HEK293 (cell line): ENCODE data around the gene CPNE2.

Experiments
- CTCF ChIA-PET: fragments of 350-600 bp; formaldehyde crosslinking; extraction: SDS; loops from one replicate; lab custom pipeline; 2021; ENCODE audit warnings: antibody characterized with exemption; lab: Yijun Ruan, JAX
- POLR2A ChIA-PET: fragments of 300-600 bp; formaldehyde crosslinking; extraction: SDS; loops from one replicate; lab custom pipeline; 2020; ENCODE audit warnings: antibody characterized with exemption, inconsistent platforms; lab: Yijun Ruan, JAX
- H3K27ac ChIP-seq: fragments of 200-500 bp; sonication (Bioruptor generic); 2 replicates; pipeline ENCODE4 v1.5.1; 2014; ENCODE audit warnings: low read depth, low read length, control low read depth, inconsistent platforms; ENCODE audit errors: extremely low read depth
- H3K36me3 ChIP-seq, 2 experiments: fragments of 200-500 bp in 1 of 2; sonication (Bioruptor generic) in 1 of 2; 1 replicate in 1 of 2; 2 replicates in 1 of 2; pipeline ENCODE4 v1.5.1; 2014 to 2017; ENCODE audit warnings: inconsistent platforms in 2 of 2, low read length in 2 of 2; ENCODE audit not compliant: control insufficient read depth in 2 of 2, insufficient read depth in 1 of 2
- H3K4me1 ChIP-seq: fragments of 200-500 bp; sonication (Bioruptor generic); 2 replicates; pipeline ENCODE4 v1.5.1; 2014; ENCODE audit warnings: mild to moderate bottlenecking, low read length, inconsistent platforms; ENCODE audit not compliant: control insufficient read depth, insufficient read depth
- H3K4me3 ChIP-seq: 2 replicates; pipeline ENCODE4 v1.5.1; 2011; ENCODE audit warnings: low read depth, mild to moderate bottlenecking, control low read depth, low read length, moderate library complexity
- H3K9me3 ChIP-seq: fragments of 200-500 bp; sonication (Bioruptor generic); 2 replicates; pipeline ENCODE4 v1.5.1; 2014; ENCODE audit warnings: low read depth, low read length, inconsistent platforms; ENCODE audit not compliant: control insufficient read depth, insufficient read depth
- EGR2 ChIP-seq: fragments of 450-650 bp; formaldehyde crosslinking; IDR thresholded peaks from 2 replicates; pipeline ENCODE4 v1.5.1; 2016; ENCODE audit warnings: low read depth, missing biosample characterization, missing genetic modification characterization
- GFI1B ChIP-seq: fragments of 450-650 bp; formaldehyde crosslinking; IDR thresholded peaks from 2 replicates; pipeline ENCODE4 v1.5.1; 2016; ENCODE audit warnings: missing biosample characterization, missing genetic modification characterization
- KLF7 ChIP-seq: fragments of 450-650 bp; formaldehyde crosslinking; IDR thresholded peaks from 2 replicates; pipeline ENCODE4 v1.5.1; 2016; ENCODE audit warnings: missing biosample characterization, missing genetic modification characterization, borderline replicate concordance
- OSR2 ChIP-seq: fragments of 450-650 bp; formaldehyde crosslinking; IDR thresholded peaks from 2 replicates; pipeline ENCODE4 v1.5.1; 2016; ENCODE audit warnings: missing biosample characterization, missing genetic modification characterization
- ZBTB21 ChIP-seq: fragments of 450-650 bp; formaldehyde crosslinking; IDR thresholded peaks from 2 replicates; pipeline ENCODE4 v1.5.1; 2017; ENCODE audit warnings: missing biosample characterization, missing genetic modification characterization
- ZNF202 ChIP-seq: fragments of 450-650 bp; formaldehyde crosslinking; IDR thresholded peaks from 2 replicates; pipeline ENCODE4 v1.5.1; 2016; ENCODE audit warnings: missing biosample characterization, missing genetic modification characterization, borderline replicate concordance
- ZNF214 ChIP-seq: fragments of 450-650 bp; formaldehyde crosslinking; IDR thresholded peaks from 2 replicates; pipeline ENCODE4 v1.5.1; 2017; ENCODE audit warnings: missing biosample characterization, mild to moderate bottlenecking, missing genetic modification characterization, borderline replicate concordance
- ZNF221 ChIP-seq: fragments of 450-650 bp; formaldehyde crosslinking; IDR thresholded peaks from 2 replicates; pipeline ENCODE4 v1.5.1; 2017; ENCODE audit warnings: missing biosample characterization, missing genetic modification characterization, borderline replicate concordance
- ZNF324 ChIP-seq: fragments of 450-650 bp; formaldehyde crosslinking; IDR thresholded peaks from 2 replicates; pipeline ENCODE4 v1.5.1; 2016; ENCODE audit warnings: missing biosample characterization, missing genetic modification characterization
- ZNF335 ChIP-seq: fragments of 450-650 bp; formaldehyde crosslinking; conservative IDR thresholded peaks from 2 replicates; pipeline ENCODE4 v1.5.1; 2016; ENCODE audit warnings: missing biosample characterization, missing genetic modification characterization
- ZNF423 ChIP-seq: fragments of 450-650 bp; formaldehyde crosslinking; IDR thresholded peaks from 2 replicates; pipeline ENCODE4 v1.5.1; 2016; ENCODE audit warnings: missing biosample characterization, missing genetic modification characterization
- ZNF548 ChIP-seq: fragments of 450-650 bp; formaldehyde crosslinking; IDR thresholded peaks from 2 replicates; pipeline ENCODE4 v1.5.1; 2016; ENCODE audit warnings: missing biosample characterization, missing genetic modification characterization
- ZNF623 ChIP-seq: fragments of 450-650 bp; formaldehyde crosslinking; IDR thresholded peaks from 2 replicates; pipeline ENCODE4 v1.5.1; 2016; ENCODE audit warnings: missing biosample characterization, missing genetic modification characterization
- ZNF664 ChIP-seq: fragments of 450-650 bp; formaldehyde crosslinking; IDR thresholded peaks from 2 replicates; pipeline ENCODE4 v1.5.1; 2016; ENCODE audit warnings: missing biosample characterization, missing genetic modification characterization
- ZNF768 ChIP-seq: fragments of 450-650 bp; formaldehyde crosslinking; IDR thresholded peaks from 2 replicates; pipeline ENCODE4 v1.5.1; 2018; ENCODE audit warnings: missing biosample characterization, mild to moderate bottlenecking, missing genetic modification characterization
- ZNF785 ChIP-seq: fragments of 450-650 bp; formaldehyde crosslinking; IDR thresholded peaks from 2 replicates; pipeline ENCODE4 v1.5.1; 2016; ENCODE audit warnings: missing biosample characterization, missing genetic modification characterization
- ZNF837 ChIP-seq: fragments of 450-650 bp; formaldehyde crosslinking; IDR thresholded peaks from 2 replicates; pipeline ENCODE4 v1.5.1; 2016; ENCODE audit warnings: missing biosample characterization, missing genetic modification characterization
- TF ChIP-seq, protein P1 (sequence below): fragments of 450-650 bp; formaldehyde crosslinking; IDR thresholded peaks from 2 replicates; pipeline ENCODE4; 2016; ENCODE audit warnings: missing biosample characterization, missing genetic modification characterization
- TF ChIP-seq, protein P2 (sequence below): fragments of 450-650 bp; formaldehyde crosslinking; IDR thresholded peaks from 2 replicates; pipeline ENCODE4 v1.5.1; 2017; ENCODE audit warnings: missing biosample characterization, missing genetic modification characterization
- TF ChIP-seq, protein P3 (sequence below): fragments of 450-650 bp; formaldehyde crosslinking; IDR thresholded peaks from 2 replicates; pipeline ENCODE4 v1.5.1; 2017; ENCODE audit warnings: missing biosample characterization, missing genetic modification characterization

The CPNE2 gene

DNA sequence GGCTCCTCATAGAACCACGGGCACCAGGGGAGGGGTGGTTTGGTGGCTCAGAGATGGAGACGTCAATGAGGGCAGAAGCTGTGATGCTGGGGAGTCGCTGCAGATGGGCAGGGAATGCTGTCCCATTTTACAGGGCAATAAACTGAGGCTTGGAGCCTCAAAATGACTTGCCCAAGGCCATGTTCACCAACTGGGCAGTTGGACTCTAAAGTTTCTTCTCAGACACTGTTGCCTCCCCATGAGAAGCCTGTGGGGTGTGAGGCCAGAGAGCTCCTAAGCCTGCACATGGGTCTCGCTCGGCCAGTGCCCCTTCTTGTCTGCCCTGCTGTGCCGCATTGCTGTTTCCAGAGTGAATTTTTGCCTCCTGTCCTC, 38.6 kb downstream of the CPNE2 start:
- no peaks in the 10 kb centered on the region for H3K4me1 ChIP-seq
- 0 out of 2 replicates have a peak, but pooled peaks have one; percentile 19 for TF ChIP-seq ZNF623 (tag by site-specific recombination)
- no peak for TF ChIP-seq ZNF423 (tag by site-specific recombination)
- TF ChIP-seq, protein P1, sequence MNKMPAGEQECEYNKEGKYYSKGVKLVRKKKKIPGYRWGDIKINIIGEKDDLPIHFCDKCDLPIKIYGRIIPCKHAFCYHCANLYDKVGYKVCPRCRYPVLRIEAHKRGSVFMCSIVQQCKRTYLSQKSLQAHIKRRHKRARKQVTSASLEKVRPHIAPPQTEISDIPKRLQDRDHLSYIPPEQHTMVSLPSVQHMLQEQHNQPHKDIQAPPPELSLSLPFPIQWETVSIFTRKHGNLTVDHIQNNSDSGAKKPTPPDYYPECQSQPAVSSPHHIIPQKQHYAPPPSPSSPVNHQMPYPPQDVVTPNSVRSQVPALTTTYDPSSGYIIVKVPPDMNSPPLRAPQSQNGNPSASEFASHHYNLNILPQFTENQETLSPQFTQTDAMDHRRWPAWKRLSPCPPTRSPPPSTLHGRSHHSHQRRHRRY = no peak
- POLR2A ChIA-PET = no interaction called here
- no peaks in the 10 kb centered on the region for H3K36me3 ChIP-seq
- H3K4me3 ChIP-seq = no peak overlapping the region
- no peak overlapping the region for H3K27ac ChIP-seq
- CTCF ChIA-PET = no interaction called here
- H3K9me3 ChIP-seq = no peaks in the 10 kb centered on the region

DNA sequence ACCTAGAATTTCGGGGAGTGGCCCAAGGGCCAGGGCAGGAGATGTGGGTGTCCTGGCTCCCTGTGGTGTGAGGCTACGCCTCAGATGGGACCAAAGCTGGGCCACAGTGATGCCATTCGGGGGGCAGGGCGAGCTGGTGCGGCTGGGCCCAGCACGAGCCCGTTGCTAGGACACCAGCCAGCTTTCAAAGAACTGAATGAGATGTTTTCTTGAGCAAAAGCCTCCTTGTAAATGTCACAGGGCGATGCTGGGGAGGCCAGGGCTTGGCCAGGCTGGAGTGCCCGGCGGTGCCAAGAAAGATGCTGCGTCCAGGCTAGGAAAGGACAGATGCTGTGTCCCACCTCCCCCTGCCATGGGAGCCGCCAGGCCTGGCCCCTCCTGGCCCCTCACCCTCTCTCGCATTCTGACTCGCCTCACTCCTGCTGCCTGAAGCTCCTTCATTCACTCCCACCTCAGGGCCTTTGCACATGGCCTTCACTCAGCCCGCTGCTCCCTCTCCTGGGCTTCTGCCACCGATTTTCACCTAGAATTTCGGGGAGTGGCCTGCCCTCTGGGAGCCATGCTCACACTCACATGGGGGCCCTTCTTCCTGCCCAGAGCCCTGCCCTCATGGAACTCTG, 39.1 kb downstream of the CPNE2 start:
- Histone ChIP-seq H3K27ac (no peak overlapping the region), H3K4me3 (no peak overlapping the region), H3K4me1 (no peaks in the 10 kb centered on the region), H3K9me3 (no peaks in the 10 kb centered on the region), H3K36me3 (no peaks in the 10 kb centered on the region)
- no peak for TF ChIP-seq ZNF214 (tag by site-specific recombination)
- TF ChIP-seq ZNF623 (tag by site-specific recombination) = peak; percentile 94
- CTCF ChIA-PET = no interaction called here
- POLR2A ChIA-PET = no interaction called here

DNA sequence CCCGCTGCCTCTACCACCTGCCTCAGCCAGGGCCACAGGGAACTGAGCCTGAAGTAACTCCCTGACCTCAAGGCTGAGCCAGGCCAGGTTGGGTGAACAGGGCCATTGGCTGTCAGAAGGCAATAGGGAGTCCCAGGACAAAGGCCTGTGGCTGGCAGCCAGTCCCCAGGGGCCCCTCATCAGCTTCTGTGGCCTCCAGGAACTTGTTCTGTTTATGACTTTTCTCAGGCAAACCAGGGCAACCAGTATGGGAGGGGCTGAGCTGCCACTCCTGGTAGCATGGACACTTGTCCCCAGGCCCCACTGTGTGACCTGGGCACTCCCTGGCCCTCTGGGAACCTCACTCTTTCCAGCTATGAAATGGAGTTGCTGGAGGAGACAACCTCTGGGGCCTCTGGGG, 40.1 kb downstream of the CPNE2 start:
- no peaks in the 10 kb centered on the region for H3K36me3 ChIP-seq
- H3K4me3 ChIP-seq = no peak overlapping the region
- no peak overlapping the region for H3K27ac ChIP-seq
- ChIA-PET CTCF (interaction anchor here (0.6 kb wide), 2 partner anchors 13 to 290 kb away, joined by 4 to 7 read pairs; no protein-coding TSS in a partner anchor), POLR2A (no interaction called here)
- no peak for TF ChIP-seq ZNF324 (tag by site-specific recombination)
- 0 out of 2 replicates have a peak, but pooled peaks have one; percentile 14 for TF ChIP-seq OSR2 (tag by site-specific recombination)
- H3K4me1 ChIP-seq = no peaks in the 10 kb centered on the region
- H3K9me3 ChIP-seq = no peaks in the 10 kb centered on the region

DNA sequence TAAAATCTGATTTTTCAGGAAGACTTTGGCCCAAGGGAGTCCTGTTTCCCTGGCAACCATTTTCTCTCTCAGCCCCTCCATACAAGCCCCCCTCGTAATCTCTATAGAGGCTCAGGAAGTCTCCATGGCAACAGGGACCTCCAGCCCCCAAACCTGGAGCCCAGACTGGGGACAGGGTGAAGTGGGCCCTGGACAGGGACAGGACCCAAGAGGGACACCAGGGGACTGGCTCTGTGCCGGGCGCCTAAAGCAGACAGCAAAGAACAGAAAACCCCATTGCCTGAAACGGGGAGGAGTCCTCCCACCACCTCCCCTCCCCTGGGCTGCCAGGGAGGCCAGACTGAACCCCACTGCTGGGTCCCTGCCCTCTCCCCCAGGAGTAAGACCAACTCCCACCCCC, 40.6 kb downstream of the CPNE2 start:
- ChIA-PET POLR2A (no interaction called here), CTCF (no interaction called here)
- Histone ChIP-seq H3K27ac (no peak overlapping the region), H3K36me3 (no peaks in the 10 kb centered on the region), H3K4me1 (no peaks in the 10 kb centered on the region), H3K9me3 (no peaks in the 10 kb centered on the region), H3K4me3 (no peak overlapping the region)
- TF ChIP-seq, protein P2, sequence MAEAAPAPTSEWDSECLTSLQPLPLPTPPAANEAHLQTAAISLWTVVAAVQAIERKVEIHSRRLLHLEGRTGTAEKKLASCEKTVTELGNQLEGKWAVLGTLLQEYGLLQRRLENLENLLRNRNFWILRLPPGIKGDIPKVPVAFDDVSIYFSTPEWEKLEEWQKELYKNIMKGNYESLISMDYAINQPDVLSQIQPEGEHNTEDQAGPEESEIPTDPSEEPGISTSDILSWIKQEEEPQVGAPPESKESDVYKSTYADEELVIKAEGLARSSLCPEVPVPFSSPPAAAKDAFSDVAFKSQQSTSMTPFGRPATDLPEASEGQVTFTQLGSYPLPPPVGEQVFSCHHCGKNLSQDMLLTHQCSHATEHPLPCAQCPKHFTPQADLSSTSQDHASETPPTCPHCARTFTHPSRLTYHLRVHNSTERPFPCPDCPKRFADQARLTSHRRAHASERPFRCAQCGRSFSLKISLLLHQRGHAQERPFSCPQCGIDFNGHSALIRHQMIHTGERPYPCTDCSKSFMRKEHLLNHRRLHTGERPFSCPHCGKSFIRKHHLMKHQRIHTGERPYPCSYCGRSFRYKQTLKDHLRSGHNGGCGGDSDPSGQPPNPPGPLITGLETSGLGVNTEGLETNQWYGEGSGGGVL = no peak
- TF ChIP-seq EGR2 (tag by site-specific recombination) (no peak), ZNF837 (tag by site-specific recombination) (no peak), ZNF221 (no peak), ZNF548 (no peak), GFI1B (no peak), KLF7 (tag by site-specific recombination) (no peak), ZNF664 (no peak), ZBTB21 (tag by site-specific recombination) (no peak), ZNF785 (tag by site-specific recombination) (no peak), ZNF335 (no peak), ZNF202 (tag by site-specific recombination) (no peak), ZNF768 (tag by site-specific recombination) (no peak)
- TF ChIP-seq, protein P3, sequence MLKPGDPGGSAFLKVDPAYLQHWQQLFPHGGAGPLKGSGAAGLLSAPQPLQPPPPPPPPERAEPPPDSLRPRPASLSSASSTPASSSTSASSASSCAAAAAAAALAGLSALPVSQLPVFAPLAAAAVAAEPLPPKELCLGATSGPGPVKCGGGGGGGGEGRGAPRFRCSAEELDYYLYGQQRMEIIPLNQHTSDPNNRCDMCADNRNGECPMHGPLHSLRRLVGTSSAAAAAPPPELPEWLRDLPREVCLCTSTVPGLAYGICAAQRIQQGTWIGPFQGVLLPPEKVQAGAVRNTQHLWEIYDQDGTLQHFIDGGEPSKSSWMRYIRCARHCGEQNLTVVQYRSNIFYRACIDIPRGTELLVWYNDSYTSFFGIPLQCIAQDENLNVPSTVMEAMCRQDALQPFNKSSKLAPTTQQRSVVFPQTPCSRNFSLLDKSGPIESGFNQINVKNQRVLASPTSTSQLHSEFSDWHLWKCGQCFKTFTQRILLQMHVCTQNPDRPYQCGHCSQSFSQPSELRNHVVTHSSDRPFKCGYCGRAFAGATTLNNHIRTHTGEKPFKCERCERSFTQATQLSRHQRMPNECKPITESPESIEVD = no peak
